Measurements from ENCODE around the gene A2M. TPM values are rescaled to one million over a fixed set of nuclear protein-coding genes. Genes with fewer than 3 reads are reported as not detected.

Gene A2M
- total RNA-seq, 2 experiments from 2014 or later, result not detected

GRCh38 chr12:9134981-9135628, 19.4 kb upstream of the A2M start:
- intact Hi-C loops (cut with micrococcal nuclease), result no loop called here
- H3K4me1 Mint-ChIP-seq (ENCODE audit: low read depth), result peaks cover 12% of the 10 kb centered on the region
- peak; percentile 24 for DNase-seq
- no peaks in the 10 kb centered on the region for H3K27me3 Mint-ChIP-seq
- ChIA-PET CTCF (interaction anchor here (0.6 to 2.3 kb wide), 6 partner anchors 11 to 196 kb away, joined by 3 to 6 read pairs (median 4); partner anchors contain the start of gene A2M), POLR2A (no interaction called here)
- no peak overlapping the region for H3K27ac Mint-ChIP-seq
- no peak overlapping the region for H3K4me3 Mint-ChIP-seq
- peaks cover 3% of the 10 kb centered on the region for H3K9me3 Mint-ChIP-seq
- peaks cover 2% of the 10 kb centered on the region for H3K36me3 Mint-ChIP-seq

- peaks cover 11% of the 10 kb centered on the region for H3K4me1 Mint-ChIP-seq (ENCODE audit: low read depth)
- intact Hi-C loops (cut with micrococcal nuclease), result no loop called here
- DNase-seq, result no peak
- POLR2A ChIA-PET, result no interaction called here
- H3K9me3 Mint-ChIP-seq, result peaks cover 3% of the 10 kb centered on the region
- H3K4me3 Mint-ChIP-seq, result no peak overlapping the region
- no peak overlapping the region for H3K27ac Mint-ChIP-seq
- no peaks in the 10 kb centered on the region for H3K27me3 Mint-ChIP-seq
- CTCF ChIA-PET, result interaction anchor here (1.3 kb wide), 1 partner anchor 26 kb away, joined by 3 read pairs; no protein-coding TSS in a partner anchor
- H3K36me3 Mint-ChIP-seq, result peaks cover 7% of the 10 kb centered on the region
Measured at GRCh38 chr12:9133216-9133916, 17.6 kb upstream of the A2M start.

GRCh38 chr12:9132008-9132535, 16.4 kb upstream of the A2M start:
- no peak overlapping the region for H3K4me3 Mint-ChIP-seq
- peaks cover 3% of the 10 kb centered on the region for H3K9me3 Mint-ChIP-seq
- H3K36me3 Mint-ChIP-seq, result peaks cover 9% of the 10 kb centered on the region
- peaks cover 10% of the 10 kb centered on the region for H3K4me1 Mint-ChIP-seq (ENCODE audit: low read depth)
- no peaks in the 10 kb centered on the region for H3K27me3 Mint-ChIP-seq
- no peak for DNase-seq
- POLR2A ChIA-PET, result no interaction called here
- H3K27ac Mint-ChIP-seq, result no peak overlapping the region
- intact Hi-C loops (cut with micrococcal nuclease), result no loop called here
- CTCF ChIA-PET, result no interaction called here

- H3K36me3 Mint-ChIP-seq, result peaks cover 9% of the 10 kb centered on the region
- H3K27ac Mint-ChIP-seq, result no peak overlapping the region
- intact Hi-C loops (cut with micrococcal nuclease), result no loop called here
- ChIA-PET POLR2A (no interaction called here), CTCF (no interaction called here)
- no peaks in the 10 kb centered on the region for H3K27me3 Mint-ChIP-seq
- peaks cover 10% of the 10 kb centered on the region for H3K4me1 Mint-ChIP-seq (ENCODE audit: low read depth)
- no peak for DNase-seq
- peaks cover 3% of the 10 kb centered on the region for H3K9me3 Mint-ChIP-seq
- H3K4me3 Mint-ChIP-seq, result no peak overlapping the region
Measured at GRCh38 chr12:9130244-9130643, 14.5 kb upstream of the A2M start.

GRCh38 chr12:9127936-9128663, 12.4 kb upstream of the A2M start:
- DNase-seq, result no peak
- Mint-ChIP-seq H3K4me3 (no peak overlapping the region), H3K27ac (no peak overlapping the region), H3K4me1 (ENCODE audit: low read depth) (peaks cover 10% of the 10 kb centered on the region), H3K36me3 (peaks cover 9% of the 10 kb centered on the region), H3K27me3 (no peaks in the 10 kb centered on the region), H3K9me3 (peaks cover 3% of the 10 kb centered on the region)
- CTCF ChIA-PET, result no interaction called here
- POLR2A ChIA-PET, result no interaction called here
- intact Hi-C loops (cut with micrococcal nuclease), result no loop called here

GRCh38 chr12:9127484-9127883, 11.8 kb upstream of the A2M start:
- H3K27me3 Mint-ChIP-seq, result no peaks in the 10 kb centered on the region
- no peak overlapping the region for H3K4me3 Mint-ChIP-seq
- H3K36me3 Mint-ChIP-seq, result peaks cover 9% of the 10 kb centered on the region
- intact Hi-C loops (cut with micrococcal nuclease), result no loop called here
- CTCF ChIA-PET, result no interaction called here
- H3K4me1 Mint-ChIP-seq (ENCODE audit: low read depth), result peaks cover 7% of the 10 kb centered on the region
- H3K9me3 Mint-ChIP-seq, result peaks cover 3% of the 10 kb centered on the region
- DNase-seq, result no peak
- POLR2A ChIA-PET, result no interaction called here
- H3K27ac Mint-ChIP-seq, result no peak overlapping the region

- Mint-ChIP-seq H3K27me3 (no peaks in the 10 kb centered on the region), H3K4me3 (no peak overlapping the region), H3K9me3 (no peaks in the 10 kb centered on the region), H3K27ac (no peak overlapping the region), H3K4me1 (ENCODE audit: low read depth) (no peaks in the 10 kb centered on the region), H3K36me3 (peaks cover 5% of the 10 kb centered on the region)
- intact Hi-C loops (cut with micrococcal nuclease), result no loop called here
- ChIA-PET POLR2A (no interaction called here), CTCF (interaction anchor here (0.7 to 0.9 kb wide), 2 partner anchors 10 to 577 kb away, joined by 3 to 5 read pairs; no protein-coding TSS in a partner anchor)
- no peak for DNase-seq
Measured at GRCh38 chr12:9124383-9125031, 8.8 kb upstream of the A2M start.

GRCh38 chr12:9123781-9124382, 8.2 kb upstream of the A2M start:
- Mint-ChIP-seq H3K9me3 (no peaks in the 10 kb centered on the region), H3K27me3 (no peaks in the 10 kb centered on the region), H3K4me3 (no peak overlapping the region), H3K27ac (no peak overlapping the region), H3K4me1 (ENCODE audit: low read depth) (no peaks in the 10 kb centered on the region), H3K36me3 (peaks cover 4% of the 10 kb centered on the region)
- POLR2A ChIA-PET, result no interaction called here
- intact Hi-C loops (cut with micrococcal nuclease), result no loop called here
- DNase-seq, result no peak
- CTCF ChIA-PET, result interaction anchor here (0.7 to 0.9 kb wide), 2 partner anchors 11 to 578 kb away, joined by 3 to 5 read pairs; no protein-coding TSS in a partner anchor

GRCh38 chr12:9122091-9122609, 6.4 kb upstream of the A2M start:
- ChIA-PET POLR2A (no interaction called here), CTCF (no interaction called here)
- no peaks in the 10 kb centered on the region for H3K9me3 Mint-ChIP-seq
- H3K27me3 Mint-ChIP-seq, result no peaks in the 10 kb centered on the region
- DNase-seq, result no peak
- no peak overlapping the region for H3K27ac Mint-ChIP-seq
- H3K36me3 Mint-ChIP-seq, result no peaks in the 10 kb centered on the region
- intact Hi-C loops (cut with micrococcal nuclease), result no loop called here
- H3K4me3 Mint-ChIP-seq, result no peak overlapping the region
- H3K4me1 Mint-ChIP-seq (ENCODE audit: low read depth), result peaks cover 9% of the 10 kb centered on the region

GRCh38 chr12:9120487-9121184, 4.9 kb upstream of the A2M start:
- Mint-ChIP-seq H3K4me1 (ENCODE audit: low read depth) (peaks cover 23% of the 10 kb centered on the region), H3K27me3 (no peaks in the 10 kb centered on the region), H3K9me3 (no peaks in the 10 kb centered on the region), H3K36me3 (no peaks in the 10 kb centered on the region), H3K27ac (no peak overlapping the region), H3K4me3 (no peak overlapping the region)
- ChIA-PET POLR2A (no interaction called here), CTCF (no interaction called here)
- intact Hi-C loops (cut with micrococcal nuclease), result no loop called here
- DNase-seq, result no peak

- ChIA-PET CTCF (no interaction called here), POLR2A (interaction anchor here (0.6 kb wide), 1 partner anchor 32 kb away, joined by 3 read pairs; no protein-coding TSS in a partner anchor)
- H3K36me3 Mint-ChIP-seq, result no peaks in the 10 kb centered on the region
- intact Hi-C loops (cut with micrococcal nuclease), result no loop called here
- no peaks in the 10 kb centered on the region for H3K27me3 Mint-ChIP-seq
- peaks cover 28% of the 10 kb centered on the region for H3K4me1 Mint-ChIP-seq (ENCODE audit: low read depth)
- no peak overlapping the region for H3K27ac Mint-ChIP-seq
- DNase-seq, result peak; percentile 20
- H3K4me3 Mint-ChIP-seq, result no peak overlapping the region
- H3K9me3 Mint-ChIP-seq, result no peaks in the 10 kb centered on the region
Measured at GRCh38 chr12:9118158-9118557, 2.4 kb upstream of the A2M start.
